Measurements from ENCODE around the gene PPP1R12B. TPM values are rescaled to one million over a fixed set of nuclear protein-coding genes. Genes with fewer than 3 reads are reported as not detected.
"Not testable (repeated sequence)": the region's sequence is repeated elsewhere in the genome, so short reads cannot be mapped to it uniquely, and the experiment has no call there.

PPP1R12B gene
- polyA plus RNA-seq, 2 donors: 7.5 to 14.7 TPM

- H3K4me3 ChIP-seq (ENCODE audit: low read depth in 1 of 2, low read length in 2 of 2); H3K36me3 ChIP-seq (ENCODE audit: control insufficient read depth in 2 of 2, insufficient read depth in 2 of 2, low read length in 1 of 2); H3K27me3 ChIP-seq (ENCODE audit: control insufficient read depth in 1 of 2, insufficient read depth in 2 of 2, low read length in 2 of 2); H3K4me1 ChIP-seq (ENCODE audit: control insufficient read depth in 2 of 2, insufficient read depth in 2 of 2, low read length in 1 of 2); H3K9me3 ChIP-seq (ENCODE audit: control insufficient read depth in 2 of 2, insufficient read depth in 1 of 2, low read depth in 1 of 2, low read length in 1 of 2); H3K27ac ChIP-seq (ENCODE audit: low read depth in 2 of 2, low read length in 1 of 2): not testable (repeated sequence)
Measured at GRCh38 chr1:202458651-202459050, 110.2 kb downstream of the PPP1R12B start.

GRCh38 chr1:202459470-202460142 is 111.1 kb downstream of the PPP1R12B start:
- not testable (repeated sequence) for H3K27ac ChIP-seq (ENCODE audit: low read depth in 2 of 2, low read length in 1 of 2)

GRCh38 chr1:202460143-202460495 is 111.6 kb downstream of the PPP1R12B start:
- not testable (repeated sequence) for H3K9me3 ChIP-seq (ENCODE audit: control insufficient read depth in 2 of 2, insufficient read depth in 1 of 2, low read depth in 1 of 2, low read length in 1 of 2); H3K4me1 ChIP-seq (ENCODE audit: control insufficient read depth in 2 of 2, insufficient read depth in 2 of 2, low read length in 1 of 2); H3K27ac ChIP-seq (ENCODE audit: low read depth in 2 of 2, low read length in 1 of 2)

More at GRCh38 chr1:202459470-202460142, 111.1 kb downstream of the PPP1R12B start:
- not testable (repeated sequence) for H3K4me1 ChIP-seq (ENCODE audit: control insufficient read depth in 2 of 2, insufficient read depth in 2 of 2, low read length in 1 of 2); H3K4me3 ChIP-seq (ENCODE audit: low read depth in 1 of 2, low read length in 2 of 2); H3K36me3 ChIP-seq (ENCODE audit: control insufficient read depth in 2 of 2, insufficient read depth in 2 of 2, low read length in 1 of 2); H3K27me3 ChIP-seq (ENCODE audit: control insufficient read depth in 1 of 2, insufficient read depth in 2 of 2, low read length in 2 of 2); H3K9me3 ChIP-seq (ENCODE audit: control insufficient read depth in 2 of 2, insufficient read depth in 1 of 2, low read depth in 1 of 2, low read length in 1 of 2)

GRCh38 chr1:202462342-202463076 is 114.0 kb downstream of the PPP1R12B start:
- no peaks in the 10 kb centered on the region for H3K4me1 ChIP-seq (ENCODE audit: control insufficient read depth in 2 of 2, insufficient read depth in 2 of 2, low read length in 1 of 2)

More at GRCh38 chr1:202460143-202460495, 111.6 kb downstream of the PPP1R12B start:
- not testable (repeated sequence) for H3K36me3 ChIP-seq (ENCODE audit: control insufficient read depth in 2 of 2, insufficient read depth in 2 of 2, low read length in 1 of 2); H3K27me3 ChIP-seq (ENCODE audit: control insufficient read depth in 1 of 2, insufficient read depth in 2 of 2, low read length in 2 of 2); H3K4me3 ChIP-seq (ENCODE audit: low read depth in 1 of 2, low read length in 2 of 2)

GRCh38 chr1:202464153-202464742 is 115.7 kb downstream of the PPP1R12B start:
- not testable (repeated sequence) for H3K27ac ChIP-seq (ENCODE audit: low read depth in 2 of 2, low read length in 1 of 2); H3K4me1 ChIP-seq (ENCODE audit: control insufficient read depth in 2 of 2, insufficient read depth in 2 of 2, low read length in 1 of 2); H3K36me3 ChIP-seq (ENCODE audit: control insufficient read depth in 2 of 2, insufficient read depth in 2 of 2, low read length in 1 of 2); H3K27me3 ChIP-seq (ENCODE audit: control insufficient read depth in 1 of 2, insufficient read depth in 2 of 2, low read length in 2 of 2); H3K9me3 ChIP-seq (ENCODE audit: control insufficient read depth in 2 of 2, insufficient read depth in 1 of 2, low read depth in 1 of 2, low read length in 1 of 2); H3K4me3 ChIP-seq (ENCODE audit: low read depth in 1 of 2, low read length in 2 of 2)
- WGBS, 2 donors: 27 to 28% methylated on average over 4 of the region's 4 CpGs

More at GRCh38 chr1:202462342-202463076, 114.0 kb downstream of the PPP1R12B start:
- Histone ChIP-seq H3K36me3 (ENCODE audit: control insufficient read depth in 2 of 2, insufficient read depth in 2 of 2, low read length in 1 of 2) (no peaks in the 10 kb centered on the region), H3K4me3 (ENCODE audit: low read depth in 1 of 2, low read length in 2 of 2) (no peak overlapping the region), H3K9me3 (ENCODE audit: control insufficient read depth in 2 of 2, insufficient read depth in 1 of 2, low read depth in 1 of 2, low read length in 1 of 2) (no peaks in the 10 kb centered on the region), H3K27ac (ENCODE audit: low read depth in 2 of 2, low read length in 1 of 2) (no peak overlapping the region), H3K27me3 (ENCODE audit: control insufficient read depth in 1 of 2, insufficient read depth in 2 of 2, low read length in 2 of 2) (no peaks in the 10 kb centered on the region)
- 58 to 87% methylated on average over 3 of the region's 3 CpGs for WGBS, 2 donors

- H3K36me3 ChIP-seq (ENCODE audit: control insufficient read depth in 2 of 2, insufficient read depth in 2 of 2, low read length in 1 of 2); H3K27me3 ChIP-seq (ENCODE audit: control insufficient read depth in 1 of 2, insufficient read depth in 2 of 2, low read length in 2 of 2); H3K9me3 ChIP-seq (ENCODE audit: control insufficient read depth in 2 of 2, insufficient read depth in 1 of 2, low read depth in 1 of 2, low read length in 1 of 2); H3K4me1 ChIP-seq (ENCODE audit: control insufficient read depth in 2 of 2, insufficient read depth in 2 of 2, low read length in 1 of 2); H3K4me3 ChIP-seq (ENCODE audit: low read depth in 1 of 2, low read length in 2 of 2); H3K27ac ChIP-seq (ENCODE audit: low read depth in 2 of 2, low read length in 1 of 2): not testable (repeated sequence)
- WGBS, 2 donors: 61 to 73% methylated on average over 3 of the region's 3 CpGs
Measured at GRCh38 chr1:202465644-202466270, 117.3 kb downstream of the PPP1R12B start.

- H3K36me3 ChIP-seq (ENCODE audit: control insufficient read depth in 2 of 2, insufficient read depth in 2 of 2, low read length in 1 of 2); H3K9me3 ChIP-seq (ENCODE audit: control insufficient read depth in 2 of 2, insufficient read depth in 1 of 2, low read depth in 1 of 2, low read length in 1 of 2); H3K27ac ChIP-seq (ENCODE audit: low read depth in 2 of 2, low read length in 1 of 2); H3K27me3 ChIP-seq (ENCODE audit: control insufficient read depth in 1 of 2, insufficient read depth in 2 of 2, low read length in 2 of 2); H3K4me1 ChIP-seq (ENCODE audit: control insufficient read depth in 2 of 2, insufficient read depth in 2 of 2, low read length in 1 of 2); H3K4me3 ChIP-seq (ENCODE audit: low read depth in 1 of 2, low read length in 2 of 2): not testable (repeated sequence)
Measured at GRCh38 chr1:202466339-202466738, 117.8 kb downstream of the PPP1R12B start.

- not testable (repeated sequence) for H3K4me1 ChIP-seq (ENCODE audit: control insufficient read depth in 2 of 2, insufficient read depth in 2 of 2, low read length in 1 of 2); H3K4me3 ChIP-seq (ENCODE audit: low read depth in 1 of 2, low read length in 2 of 2); H3K27me3 ChIP-seq (ENCODE audit: control insufficient read depth in 1 of 2, insufficient read depth in 2 of 2, low read length in 2 of 2); H3K27ac ChIP-seq (ENCODE audit: low read depth in 2 of 2, low read length in 1 of 2); H3K9me3 ChIP-seq (ENCODE audit: control insufficient read depth in 2 of 2, insufficient read depth in 1 of 2, low read depth in 1 of 2, low read length in 1 of 2); H3K36me3 ChIP-seq (ENCODE audit: control insufficient read depth in 2 of 2, insufficient read depth in 2 of 2, low read length in 1 of 2)
- WGBS, 2 donors: 94 to 95% methylated on average over 2 of the region's 3 CpGs
Measured at GRCh38 chr1:202467381-202467780, 118.9 kb downstream of the PPP1R12B start.

GRCh38 chr1:202468695-202469094 is 120.2 kb downstream of the PPP1R12B start:
- not testable (repeated sequence) for H3K36me3 ChIP-seq (ENCODE audit: control insufficient read depth in 2 of 2, insufficient read depth in 2 of 2, low read length in 1 of 2); H3K27ac ChIP-seq (ENCODE audit: low read depth in 2 of 2, low read length in 1 of 2); H3K27me3 ChIP-seq (ENCODE audit: control insufficient read depth in 1 of 2, insufficient read depth in 2 of 2, low read length in 2 of 2); H3K9me3 ChIP-seq (ENCODE audit: control insufficient read depth in 2 of 2, insufficient read depth in 1 of 2, low read depth in 1 of 2, low read length in 1 of 2); H3K4me3 ChIP-seq (ENCODE audit: low read depth in 1 of 2, low read length in 2 of 2); H3K4me1 ChIP-seq (ENCODE audit: control insufficient read depth in 2 of 2, insufficient read depth in 2 of 2, low read length in 1 of 2)
- WGBS, 2 donors: 89 to 91% methylated on average over 3 of the region's 3 CpGs

Data from esophagus (tissue), 2 donors.